IPS-18c (cell line): Measurements from ENCODE around the gene B4GALNT3.

Source experiments
- H3K4me3 ChIP-seq: 2 replicates; pipeline ENCODE4 v1.7.0; 2013; ENCODE audit warnings: low read depth, mild to moderate bottlenecking, low read length, moderate library complexity; ENCODE audit not compliant: insufficient read depth
- H3K9me3 ChIP-seq: one replicate; pipeline ENCODE4 v1.6.1; 2013; ENCODE audit warnings: mild to moderate bottlenecking, low read length, moderate library complexity; ENCODE audit not compliant: control insufficient read depth, insufficient read depth

Gene B4GALNT3

DNA sequence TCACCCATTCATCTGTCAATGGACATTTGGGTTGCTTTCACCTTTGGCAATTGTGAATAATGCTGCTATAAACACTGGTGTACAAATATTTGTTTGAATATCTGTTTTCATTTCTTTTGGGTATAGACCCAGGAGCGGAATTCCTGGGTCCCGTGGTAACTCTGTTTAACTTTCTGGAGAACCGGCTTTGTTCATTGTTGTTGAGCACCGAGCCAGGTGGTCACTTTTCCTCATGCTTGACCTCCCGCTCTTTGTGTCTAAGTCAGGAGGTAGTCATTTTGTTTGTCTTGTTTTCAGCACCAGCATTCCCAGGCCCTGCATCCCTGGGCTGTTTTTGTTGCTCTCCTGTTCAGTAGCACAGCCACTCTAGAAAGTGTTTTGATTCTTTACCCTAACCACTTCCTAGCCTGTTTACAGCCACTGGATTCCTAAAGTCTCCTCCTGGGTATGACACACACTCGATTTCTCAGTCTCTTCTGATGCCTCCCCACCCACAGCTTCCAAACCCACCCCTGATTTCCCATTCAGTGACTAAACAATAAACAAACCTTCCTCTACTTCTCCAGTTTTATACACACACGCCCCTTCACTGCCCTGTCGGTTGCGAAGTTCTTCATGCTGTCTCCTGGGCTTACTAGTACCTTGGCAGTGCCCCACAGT is 37.9 kb downstream of the B4GALNT3 start:
- Histone ChIP-seq H3K9me3 (peaks cover under 1% of the 10 kb centered on the region), H3K4me3 (no peak overlapping the region)

DNA sequence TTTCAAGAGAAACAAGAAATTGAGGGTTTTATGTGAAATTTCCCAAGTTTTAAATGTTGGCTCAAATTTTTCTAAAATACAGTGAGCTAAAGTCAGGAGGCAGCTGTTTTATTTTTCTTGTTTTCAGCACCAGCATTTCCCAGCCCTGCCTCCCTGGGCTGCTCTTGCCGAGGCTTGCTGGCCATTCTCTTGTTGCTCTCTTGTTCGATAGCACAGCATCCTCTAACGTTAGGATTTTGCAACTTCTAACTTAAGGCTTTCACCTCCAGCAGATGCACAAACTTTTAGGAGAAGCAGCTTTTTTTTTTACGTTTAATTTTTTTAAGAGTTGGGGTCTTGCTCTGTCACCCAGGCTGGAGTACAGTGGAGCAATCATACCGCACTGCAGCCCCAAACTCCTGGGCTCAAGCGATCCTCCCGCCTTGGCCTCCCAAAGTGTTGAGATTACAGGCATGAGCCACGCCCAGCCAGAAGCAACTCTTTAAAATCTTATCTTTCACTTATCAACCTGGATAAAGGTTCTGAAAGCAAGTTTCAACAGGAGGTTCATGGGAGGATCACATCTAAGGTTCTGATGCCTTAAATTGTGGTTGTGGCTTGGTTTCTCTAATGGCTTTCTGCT is 40.2 kb downstream of the B4GALNT3 start:
- H3K9me3 ChIP-seq = no peaks in the 10 kb centered on the region
- no peak overlapping the region for H3K4me3 ChIP-seq

DNA sequence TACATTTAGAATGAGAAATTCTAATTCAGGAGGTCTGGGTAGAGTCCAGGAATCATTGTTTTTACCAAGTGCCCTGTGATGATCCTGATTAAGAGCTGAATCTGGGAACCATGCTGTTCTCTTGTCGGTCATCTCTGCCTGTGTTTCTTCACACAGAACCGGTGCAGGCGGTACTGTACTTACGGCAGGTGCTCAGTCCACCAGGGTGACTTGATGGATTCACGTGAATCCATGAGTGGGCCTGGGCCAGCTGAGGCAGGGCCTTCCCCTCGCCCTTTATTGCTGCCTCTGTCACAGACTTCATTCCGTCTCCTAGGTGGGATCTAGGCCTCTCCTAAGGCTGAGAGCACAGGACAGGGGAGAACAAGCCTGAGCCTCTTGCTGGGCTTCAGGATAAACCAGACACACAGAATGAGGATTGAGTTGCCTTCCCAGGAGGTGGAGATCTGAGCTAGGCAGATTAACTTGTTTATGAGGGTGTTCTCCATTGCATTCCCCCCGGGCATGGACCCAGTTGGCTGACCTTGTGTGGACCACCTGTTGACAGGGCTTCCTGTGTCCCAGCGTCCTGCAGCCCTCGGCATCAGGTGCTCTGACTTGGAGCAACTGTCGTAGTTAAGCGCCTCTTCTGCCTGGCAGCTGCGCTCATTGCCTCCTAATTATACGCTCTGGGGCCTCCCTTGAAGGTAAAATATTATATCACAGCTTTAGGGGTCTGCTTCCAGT is 42.1 kb downstream of the B4GALNT3 start:
- Histone ChIP-seq H3K9me3 (no peaks in the 10 kb centered on the region), H3K4me3 (no peak overlapping the region; the same call in 1 of the 2 replicates)

DNA sequence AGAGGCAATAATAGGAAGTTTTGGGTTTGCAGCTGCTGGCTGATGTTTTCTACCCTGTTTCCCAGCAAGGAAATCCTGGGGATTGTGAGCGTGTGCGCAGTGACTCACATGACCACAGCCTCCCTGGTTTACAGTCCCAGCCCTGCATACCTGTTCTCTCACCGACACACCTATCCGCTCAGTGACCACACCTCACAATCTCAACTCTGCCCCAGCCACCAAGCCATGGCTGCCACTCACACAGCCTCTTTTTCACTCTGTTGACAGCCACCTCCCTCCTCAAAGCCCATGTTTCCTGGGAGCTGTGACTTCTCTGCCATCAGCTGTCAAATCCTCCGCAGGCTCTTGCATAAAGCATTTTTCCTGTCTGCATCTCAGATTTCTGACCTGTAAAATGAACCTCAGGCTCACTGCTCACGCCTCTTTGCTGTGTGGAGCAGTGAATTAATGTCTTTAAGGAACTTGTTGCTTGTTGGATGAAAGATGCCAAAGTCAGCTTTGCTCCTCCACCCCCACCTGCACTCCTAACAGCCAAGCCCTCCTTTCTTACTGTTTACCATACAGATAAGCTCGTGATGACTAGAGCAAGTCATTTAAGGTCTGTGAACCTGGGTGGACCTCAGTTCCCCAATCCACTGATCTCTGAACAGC is 43.5 kb downstream of the B4GALNT3 start:
- H3K4me3 ChIP-seq = no peak overlapping the region

DNA sequence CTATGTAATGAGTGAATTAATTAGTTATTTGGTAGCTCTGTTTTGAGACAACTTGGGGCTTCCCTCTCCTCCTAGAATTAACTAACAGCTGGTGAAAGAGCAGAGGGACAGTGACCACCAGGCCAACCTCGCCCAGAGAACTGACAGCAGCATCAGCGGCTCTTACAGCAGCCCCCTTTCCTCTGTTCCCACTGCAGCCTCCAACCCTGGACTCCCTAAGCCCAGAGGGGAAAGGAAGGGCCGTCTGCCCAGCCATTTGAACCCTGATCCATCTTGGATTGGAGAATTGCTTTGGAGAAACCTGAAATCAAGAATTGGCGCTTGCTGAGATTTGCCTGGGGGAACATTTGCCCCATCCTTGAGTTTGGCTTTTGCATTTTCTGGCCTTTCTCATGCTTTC is 45.5 kb downstream of the B4GALNT3 start:
- H3K9me3 ChIP-seq = no peaks in the 10 kb centered on the region
- H3K4me3 ChIP-seq = no peak overlapping the region

More for the DNA sequence above, 43.5 kb downstream of the B4GALNT3 start:
- no peaks in the 10 kb centered on the region for H3K9me3 ChIP-seq

DNA sequence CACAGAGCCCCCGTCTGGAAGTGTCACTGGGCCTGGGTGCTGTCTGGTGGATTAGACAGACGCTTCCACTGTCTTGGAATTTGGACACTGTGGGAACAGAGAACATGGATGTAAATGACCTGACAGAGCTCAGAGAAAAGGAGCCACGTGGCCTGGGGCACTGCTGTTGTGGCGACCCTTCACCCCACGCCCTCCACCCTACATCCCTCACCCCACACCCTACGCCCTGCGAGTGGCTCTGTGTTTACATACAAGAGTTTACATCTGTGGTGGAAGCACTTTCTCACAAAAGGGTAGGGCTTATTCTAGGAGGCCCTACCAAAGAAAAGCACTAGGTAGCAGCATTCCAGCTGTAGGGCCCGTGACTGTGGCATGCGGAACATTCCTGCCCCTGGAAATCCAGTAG is 47.7 kb downstream of the B4GALNT3 start:
- Histone ChIP-seq H3K9me3 (no peaks in the 10 kb centered on the region), H3K4me3 (no peak overlapping the region)

DNA sequence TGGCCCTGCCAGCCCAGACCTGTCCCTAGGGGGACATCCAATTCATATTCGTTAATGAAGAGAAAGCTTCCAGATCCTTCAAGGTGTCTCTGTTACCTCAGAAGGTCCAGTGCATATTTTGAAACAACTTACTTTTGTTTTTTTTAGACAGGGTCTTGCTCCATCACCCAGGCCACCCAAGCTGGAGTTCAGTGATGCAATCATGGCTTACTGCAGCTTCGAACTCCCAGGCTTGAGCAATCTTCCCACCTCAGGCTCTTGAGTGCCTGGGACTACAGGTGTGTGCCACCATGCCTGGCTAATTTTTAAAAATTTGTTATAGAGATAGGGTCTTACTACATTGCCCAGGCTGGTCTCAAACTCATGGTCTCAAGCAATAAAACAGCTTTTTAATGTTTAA is 48.4 kb downstream of the B4GALNT3 start:
- Histone ChIP-seq H3K9me3 (no peaks in the 10 kb centered on the region), H3K4me3 (no peak overlapping the region)

DNA sequence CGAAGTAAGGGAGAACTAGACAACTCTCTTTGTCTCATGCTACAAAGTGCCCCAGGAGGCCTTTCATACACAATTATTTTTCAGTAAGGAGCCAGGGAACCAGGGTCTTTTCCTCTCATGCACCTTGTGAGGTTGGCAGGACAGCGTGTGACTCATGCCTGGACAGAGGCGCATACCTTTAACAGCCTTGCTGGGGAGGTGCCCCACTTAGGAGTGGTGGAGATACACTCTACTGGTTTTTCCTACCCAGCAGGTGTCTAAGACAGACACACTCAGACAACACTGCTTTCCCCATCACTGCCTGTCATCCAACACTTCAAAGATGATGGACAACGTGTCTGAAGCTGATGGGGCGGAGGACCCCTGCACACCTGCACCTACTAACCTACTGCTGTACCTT is 49.1 kb downstream of the B4GALNT3 start:
- no peak overlapping the region for H3K4me3 ChIP-seq
- no peaks in the 10 kb centered on the region for H3K9me3 ChIP-seq

DNA sequence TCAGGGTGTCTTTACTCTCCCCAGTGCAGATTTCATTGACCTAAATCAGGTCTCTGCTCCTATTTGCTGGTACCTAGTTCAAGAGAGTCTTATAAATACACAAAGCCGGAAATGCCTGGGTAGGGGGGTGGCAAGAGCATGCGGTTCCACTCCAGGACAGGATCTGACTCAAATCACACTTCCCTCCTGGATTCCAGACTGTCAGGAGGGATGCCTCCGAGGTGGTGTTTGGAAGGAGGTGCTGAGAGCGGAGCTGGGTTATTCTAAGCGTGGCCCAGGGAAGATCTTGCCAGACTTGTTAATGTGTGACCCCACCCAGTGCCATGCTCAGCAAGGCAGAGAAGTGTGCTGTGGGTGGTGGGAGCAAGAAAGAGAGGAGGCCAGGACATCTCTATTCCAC is 49.8 kb downstream of the B4GALNT3 start:
- H3K9me3 ChIP-seq = no peaks in the 10 kb centered on the region
- no peak overlapping the region for H3K4me3 ChIP-seq

DNA sequence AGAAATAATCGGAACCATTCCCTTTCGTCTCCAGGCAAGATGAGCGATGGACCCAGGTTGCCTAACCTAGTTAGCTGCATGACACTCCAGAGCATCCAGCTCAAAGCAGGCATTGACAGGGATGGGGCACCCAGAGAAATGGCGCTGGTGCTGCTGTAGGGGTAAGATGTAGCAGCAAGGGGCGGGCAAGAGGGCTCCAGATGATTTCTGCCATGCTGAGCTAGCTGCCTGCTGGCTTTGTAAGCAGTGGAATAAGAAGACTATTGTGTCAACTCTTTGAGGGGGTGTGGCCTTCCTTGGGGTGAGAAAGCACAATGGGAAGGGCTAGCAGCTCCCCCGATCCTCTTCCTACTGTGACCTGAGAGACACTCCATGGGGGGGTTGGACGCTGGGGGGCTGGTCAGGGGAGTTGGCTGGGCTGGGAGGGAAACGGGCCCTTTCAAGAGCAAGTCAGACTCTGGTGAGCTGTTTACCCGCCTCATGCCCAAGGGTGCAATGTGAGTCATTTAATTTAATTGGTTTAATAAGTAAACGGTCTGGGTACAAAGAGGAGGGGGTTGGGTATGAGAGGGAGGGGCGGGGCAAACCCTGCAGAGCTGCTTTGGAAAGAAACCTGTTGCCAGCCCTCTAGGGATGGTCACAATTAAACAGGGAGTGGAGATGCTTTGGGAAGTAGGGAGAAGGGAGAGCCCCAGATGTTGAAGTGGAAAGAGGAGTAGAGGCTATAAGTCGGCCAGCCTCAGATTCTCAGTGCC is 50.5 kb downstream of the B4GALNT3 start:
- no peak overlapping the region for H3K4me3 ChIP-seq
- no peaks in the 10 kb centered on the region for H3K9me3 ChIP-seq

DNA sequence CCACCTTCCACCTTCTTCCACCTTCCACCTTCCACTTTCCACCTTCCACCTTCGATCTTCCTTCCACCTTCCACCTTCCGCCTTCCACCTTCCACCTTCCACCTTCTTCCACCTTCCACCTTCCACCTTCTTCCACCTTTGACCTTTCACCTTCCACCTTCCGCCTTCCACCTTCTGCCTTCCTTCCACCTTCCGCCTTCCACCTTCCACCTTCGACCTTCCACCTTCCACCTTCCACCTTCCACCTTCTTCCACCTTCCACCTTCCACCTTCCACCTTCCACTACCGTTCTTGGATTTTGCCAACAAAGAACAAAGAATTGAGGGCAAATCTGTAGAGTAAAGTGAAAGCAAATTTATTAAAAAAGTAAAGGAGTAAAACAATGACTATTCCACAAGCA is 53.2 kb downstream of the B4GALNT3 start:
- H3K9me3 ChIP-seq = no peaks in the 10 kb centered on the region
- H3K4me3 ChIP-seq = no peak overlapping the region

DNA sequence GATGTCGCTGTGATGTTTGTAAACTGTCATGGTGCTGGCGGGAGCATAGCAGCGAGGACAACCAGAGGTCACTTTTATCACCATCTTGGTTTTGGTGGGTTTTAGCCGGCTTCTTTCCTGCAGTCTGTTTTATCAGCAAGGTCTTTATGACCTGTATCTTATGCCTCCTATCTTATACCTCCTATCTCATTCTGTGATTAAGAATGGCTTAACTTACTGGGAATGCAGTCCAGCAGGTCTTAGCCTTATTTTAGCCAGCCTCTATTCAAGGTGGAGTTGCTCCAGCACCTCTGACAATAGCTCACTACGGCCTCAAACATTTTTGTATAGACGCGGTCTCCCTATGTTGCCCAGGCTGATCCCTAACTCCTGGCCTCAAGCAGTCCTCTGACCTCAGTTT is 53.7 kb downstream of the B4GALNT3 start:
- no peaks in the 10 kb centered on the region for H3K9me3 ChIP-seq
- H3K4me3 ChIP-seq = no peak overlapping the region

DNA sequence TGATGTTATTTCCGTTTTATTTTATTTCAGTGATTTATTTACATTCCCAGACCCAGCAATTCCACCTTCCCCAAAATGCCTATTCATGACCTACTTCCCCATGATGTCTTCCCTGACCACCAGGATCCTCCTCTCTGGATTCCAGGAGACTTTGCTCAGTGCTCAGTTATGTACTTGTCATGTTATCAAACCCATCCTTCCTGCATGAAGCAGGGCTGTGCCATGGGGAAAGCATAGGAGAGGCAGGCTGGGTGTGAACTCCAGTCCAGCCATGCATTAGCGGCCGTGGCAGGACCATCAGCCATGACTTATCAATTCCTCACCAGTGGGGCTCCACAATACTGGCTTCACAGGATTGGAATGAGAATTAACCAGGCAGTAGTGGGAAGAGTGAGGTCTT is 57.8 kb downstream of the B4GALNT3 start:
- no peak overlapping the region for H3K4me3 ChIP-seq
- no peaks in the 10 kb centered on the region for H3K9me3 ChIP-seq

DNA sequence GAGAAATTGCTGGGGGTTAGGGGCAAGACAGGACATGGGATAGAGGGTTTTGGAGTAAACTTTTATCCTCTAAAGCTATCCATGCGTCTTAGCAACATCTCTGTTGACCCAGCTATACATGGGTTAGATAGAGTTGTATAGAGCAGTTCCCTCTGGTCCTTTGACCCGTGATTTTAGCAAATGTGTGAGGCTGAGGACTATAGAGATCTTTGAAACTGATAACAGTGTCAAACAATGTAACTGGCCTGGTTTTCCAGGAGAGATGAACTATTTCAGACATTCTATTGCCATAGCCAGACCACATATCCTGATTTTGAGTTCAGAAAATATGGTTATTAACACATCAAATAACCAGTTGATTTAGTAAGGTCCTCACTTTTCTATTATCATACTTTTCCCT is 60.4 kb downstream of the B4GALNT3 start:
- H3K4me3 ChIP-seq = no peak overlapping the region
- H3K9me3 ChIP-seq = no peaks in the 10 kb centered on the region

DNA sequence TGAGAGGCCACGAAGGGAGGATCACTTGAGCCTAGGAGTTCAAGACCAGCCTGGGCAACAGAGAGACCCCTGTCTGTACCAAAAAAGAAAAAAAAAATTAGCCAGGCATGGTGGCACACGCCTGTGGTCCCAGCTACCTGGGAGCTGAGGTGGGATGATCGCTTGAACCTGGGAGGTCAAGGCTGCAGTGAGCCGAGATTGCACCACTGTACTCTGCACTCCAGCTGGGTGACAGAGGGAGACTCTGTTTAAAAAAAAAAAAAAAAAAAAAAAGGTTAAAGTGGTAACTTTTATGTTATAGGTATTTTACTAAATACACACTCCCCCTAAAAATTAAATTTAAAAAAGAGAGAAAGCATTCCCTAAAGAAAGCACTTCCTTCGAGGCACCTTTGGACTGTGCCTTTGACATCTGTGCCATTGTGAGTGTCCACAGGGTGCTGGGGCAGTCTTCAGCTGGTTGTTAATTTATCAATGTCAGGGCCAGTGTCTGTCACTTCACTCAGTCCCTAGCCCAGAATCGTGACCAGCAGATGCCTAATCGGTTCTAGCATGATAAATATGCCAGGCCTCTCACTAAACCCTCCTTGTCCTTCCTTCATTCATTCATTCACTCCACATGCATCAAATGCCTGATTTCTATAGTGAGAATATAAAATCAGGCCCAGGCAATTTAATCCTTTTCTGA is 63.1 kb downstream of the B4GALNT3 start:
- no peaks in the 10 kb centered on the region for H3K9me3 ChIP-seq
- no peak overlapping the region for H3K4me3 ChIP-seq

DNA sequence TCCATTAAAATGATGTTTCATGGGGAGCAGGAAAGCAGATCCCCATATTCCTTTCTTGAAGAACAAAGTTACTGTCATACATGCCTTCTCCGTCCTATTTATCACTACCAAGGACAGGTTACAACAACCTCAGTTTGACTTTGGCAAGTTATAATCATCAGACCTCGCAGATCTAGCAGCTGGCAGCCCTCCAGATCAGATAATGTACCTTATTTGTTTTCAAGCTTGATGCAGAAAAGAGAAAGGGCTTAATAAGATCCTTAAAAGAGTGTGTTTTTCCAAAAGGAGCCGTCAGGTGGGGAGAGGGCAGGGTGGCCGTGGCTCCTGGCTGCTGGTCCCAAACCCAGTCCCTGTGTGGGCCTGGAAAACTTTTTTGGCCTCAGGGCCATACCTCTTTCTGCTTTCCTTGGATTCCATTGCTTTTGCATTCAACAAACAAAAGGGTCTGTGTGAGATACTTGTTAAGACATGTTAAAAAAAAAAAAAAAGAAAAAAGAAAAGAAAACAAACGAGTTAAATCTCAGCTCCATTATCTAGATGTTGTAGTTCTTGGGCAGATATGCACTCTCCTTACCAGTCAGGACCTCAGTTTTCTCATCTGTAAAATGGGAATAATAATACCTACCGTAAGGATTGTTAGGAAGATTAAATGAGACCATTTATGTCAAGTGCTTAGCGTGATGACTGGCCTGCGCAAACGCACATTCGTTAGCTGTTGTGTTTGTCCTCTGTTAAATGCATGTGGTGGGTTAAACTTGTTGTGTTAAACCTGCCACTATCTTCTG is 64.6 kb downstream of the B4GALNT3 start:
- H3K4me3 ChIP-seq = no peak overlapping the region
- no peaks in the 10 kb centered on the region for H3K9me3 ChIP-seq
